Smooth muscle cell of the brain vasculature (primary cell): Measurements from ENCODE around the gene PRAC2.

ENCODE experiments used
- DNase-seq: peaks from one replicate; pipeline ENCODE4 v3.0.0-alpha.2; 2012; ENCODE audit warnings: low read depth, low spot score

The PRAC2 gene

DNA sequence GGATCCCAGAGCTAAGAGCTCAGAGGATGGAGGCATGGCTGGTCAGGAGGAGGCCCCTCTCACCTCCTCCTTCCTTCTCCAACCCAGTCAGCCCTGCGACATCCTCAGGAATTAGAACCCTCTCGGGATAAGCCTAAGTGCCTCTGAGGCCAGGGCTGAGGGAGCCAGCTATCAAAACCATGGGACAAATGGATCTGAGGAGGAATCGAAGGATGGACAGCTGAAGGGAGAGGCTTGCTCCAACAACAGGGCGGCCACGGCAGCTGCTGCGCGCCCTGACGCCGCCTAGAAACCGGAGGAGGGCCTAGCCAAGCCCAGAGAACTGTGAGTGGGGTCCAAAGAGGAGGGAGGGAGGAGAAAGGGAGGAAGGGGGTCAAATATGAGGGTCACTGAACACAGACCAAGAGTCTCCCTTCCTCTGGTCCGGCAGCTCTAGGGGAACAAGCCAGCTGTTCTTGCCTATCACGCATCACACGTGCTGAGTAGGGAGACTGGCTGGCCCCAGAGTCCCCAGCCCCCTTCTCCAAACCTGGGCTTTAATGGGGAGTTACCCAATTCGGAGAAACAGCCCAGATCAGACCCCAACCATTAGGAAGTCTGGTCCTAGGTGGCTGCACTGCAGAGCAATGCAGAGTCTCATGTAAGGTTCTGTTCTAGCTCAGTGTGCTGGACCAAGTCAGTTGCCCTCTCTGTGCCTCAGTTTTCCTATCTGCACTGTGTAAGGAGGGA is 11.5 kb downstream of the PRAC2 start:
- no peak for DNase-seq

DNA sequence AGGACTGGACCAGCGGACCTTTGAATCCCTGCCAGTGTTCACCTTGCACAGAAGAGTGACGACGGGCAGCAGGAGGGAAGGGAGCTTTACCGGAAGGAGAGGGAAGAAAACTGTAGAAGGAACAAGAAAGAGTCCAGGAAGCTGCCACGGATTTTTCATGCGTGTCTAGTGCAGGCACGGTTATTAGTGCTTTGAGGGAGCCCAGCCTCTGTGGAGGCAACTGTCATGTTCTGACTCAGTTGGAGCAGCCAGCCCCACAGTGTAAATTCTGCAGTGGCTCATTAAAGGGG is 12.0 kb downstream of the PRAC2 start:
- DNase-seq: no peak

DNA sequence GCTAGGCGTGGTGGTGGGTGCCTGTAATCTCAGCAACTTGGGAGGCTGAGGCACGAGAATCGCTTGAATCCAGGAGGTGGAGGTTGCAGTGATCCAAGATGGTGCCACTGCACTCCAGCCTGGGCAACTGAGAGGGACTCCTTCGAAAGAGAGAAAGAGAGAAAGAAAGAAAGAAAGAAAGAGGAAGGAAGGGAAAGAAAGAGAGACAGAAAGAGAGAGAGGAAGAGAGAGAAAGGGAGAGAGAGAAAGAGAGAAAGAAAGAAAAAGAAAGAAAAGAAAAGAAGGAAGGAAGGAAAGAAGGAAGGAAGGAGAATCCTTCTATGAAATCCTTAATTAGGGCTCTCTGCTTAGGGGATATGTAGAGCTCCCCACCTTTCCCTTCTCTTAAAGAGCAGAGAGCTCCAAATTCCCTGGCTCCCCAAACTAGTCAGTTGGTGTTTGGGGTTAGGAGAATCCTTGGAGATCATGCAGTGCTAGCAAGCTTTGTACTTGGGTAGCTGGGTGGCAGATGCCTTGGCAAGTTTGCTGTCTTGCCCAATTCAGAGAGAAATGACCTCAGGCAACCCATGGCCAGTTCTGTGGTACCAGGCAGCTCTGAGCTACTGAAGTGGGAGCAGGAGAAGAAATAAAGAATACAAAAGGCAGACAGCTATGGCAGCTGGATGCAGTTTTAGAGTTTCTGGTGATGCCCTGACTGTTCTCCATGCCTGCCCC is 14.5 kb downstream of the PRAC2 start:
- no peak for DNase-seq

DNA sequence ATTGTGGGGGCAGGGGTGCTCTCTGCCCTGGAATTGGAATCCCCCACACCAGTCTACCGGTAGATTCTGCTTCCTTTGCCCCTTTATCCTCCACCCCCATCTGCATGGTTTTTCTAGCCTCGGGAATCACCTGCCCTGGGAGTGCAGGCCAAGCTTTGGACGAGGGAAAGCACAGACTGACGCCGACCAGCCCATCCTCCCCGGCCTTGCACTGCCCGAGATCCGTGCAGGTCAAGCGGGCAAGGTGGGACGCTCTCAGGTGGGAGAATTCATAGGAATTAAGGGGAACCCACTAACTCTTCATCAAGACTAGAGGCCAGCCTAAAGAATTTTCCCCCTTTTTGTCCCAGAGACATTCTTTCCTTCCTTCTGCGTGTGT is 15.4 kb downstream of the PRAC2 start:
- DNase-seq: no peak

DNA sequence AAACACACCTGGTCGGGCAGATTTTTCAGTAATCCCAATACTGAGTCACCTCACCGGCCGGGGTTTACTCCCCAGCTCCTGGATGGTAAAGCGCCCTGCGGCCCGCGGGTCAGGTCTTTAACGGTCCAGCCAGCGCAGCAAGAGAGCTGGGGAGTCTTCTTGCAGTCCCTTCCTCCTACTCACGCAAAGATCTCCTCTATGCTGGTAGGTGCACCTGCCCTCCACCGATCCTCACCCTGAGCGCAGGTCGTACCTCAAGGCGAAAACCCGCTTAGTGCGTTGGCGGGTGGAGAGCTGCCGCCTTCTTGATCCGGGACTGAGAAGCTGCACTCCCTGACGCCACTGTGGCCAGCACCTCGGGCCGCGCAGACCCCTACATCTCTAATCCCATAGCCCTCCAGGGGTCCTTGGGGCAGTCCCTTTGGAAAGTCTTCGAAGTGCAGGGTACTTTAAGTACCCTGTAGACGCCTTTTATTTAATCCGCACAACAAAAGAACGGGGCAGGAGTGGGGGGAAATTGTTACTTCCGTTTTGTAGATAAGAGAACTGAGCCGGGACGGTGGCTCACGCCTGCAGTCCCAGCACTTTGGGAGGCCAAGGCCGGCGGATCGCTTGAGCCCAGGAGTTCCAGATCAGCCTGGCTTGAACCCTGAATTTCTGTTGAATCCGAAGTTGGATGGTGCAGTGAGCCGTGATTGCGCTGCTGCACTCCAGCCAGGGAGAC is 16.0 kb downstream of the PRAC2 start:
- DNase-seq: no peak

DNA sequence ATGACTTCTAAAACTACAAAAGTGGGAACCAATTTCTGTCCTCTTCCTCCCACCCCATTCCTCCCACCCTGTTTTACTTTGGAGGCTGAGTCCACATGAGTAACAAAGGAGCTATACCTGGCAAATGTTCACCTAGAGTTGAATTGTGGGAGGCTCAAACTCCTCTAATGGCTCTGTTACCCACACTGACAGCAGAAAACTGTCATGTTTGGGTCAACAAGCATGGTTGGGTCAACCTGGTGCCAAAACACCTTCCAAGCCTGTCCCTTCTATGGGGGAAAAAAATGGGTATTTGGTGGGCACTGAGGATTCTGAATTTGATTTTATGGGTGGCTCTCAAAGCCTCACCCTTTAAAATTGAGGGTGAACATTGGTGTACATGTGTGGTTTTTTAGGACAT is 17.6 kb downstream of the PRAC2 start:
- DNase-seq: no peak

DNA sequence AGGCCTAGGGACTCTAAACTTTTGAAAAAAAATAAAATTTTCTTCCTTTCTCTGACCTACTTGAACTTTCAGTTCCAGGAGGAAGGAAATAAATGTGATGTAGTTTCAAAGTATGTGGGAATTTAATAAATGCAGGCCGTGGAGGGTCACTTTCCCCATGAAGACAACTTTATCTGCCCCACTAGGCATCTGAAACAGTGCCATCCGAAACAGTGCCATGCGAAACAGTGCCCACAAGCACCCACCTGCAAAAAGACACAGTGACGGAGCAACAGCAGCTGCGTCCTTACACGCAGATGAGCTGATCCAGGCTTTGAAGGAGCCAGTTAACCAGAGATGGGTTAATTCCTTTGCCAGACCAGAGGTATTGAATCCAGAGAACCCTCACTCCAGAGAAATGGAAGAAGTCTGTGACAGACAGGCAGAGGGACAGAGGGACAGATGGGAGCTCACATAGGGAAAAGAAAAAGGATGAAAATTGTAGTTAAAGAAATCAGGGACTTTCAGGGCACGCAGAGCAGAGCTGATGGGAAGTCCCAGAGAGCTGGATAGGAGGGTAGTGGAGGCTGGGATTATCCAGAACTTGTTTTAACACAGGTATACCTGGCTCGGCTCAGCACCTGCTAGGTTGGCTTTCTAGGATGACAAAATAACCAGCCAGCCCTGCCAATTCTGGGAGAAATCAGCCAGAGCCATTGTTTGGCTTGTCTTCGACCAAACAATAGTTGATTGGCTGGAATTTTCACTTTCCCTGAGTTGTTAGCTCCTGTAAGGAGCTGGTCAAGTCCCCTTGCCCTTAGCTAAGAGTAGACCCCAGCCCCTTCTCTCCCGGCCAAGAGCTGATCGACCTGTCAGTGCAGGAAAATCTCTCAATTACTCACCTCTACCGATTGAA is 22.6 kb downstream of the PRAC2 start:
- DNase-seq: no peak

DNA sequence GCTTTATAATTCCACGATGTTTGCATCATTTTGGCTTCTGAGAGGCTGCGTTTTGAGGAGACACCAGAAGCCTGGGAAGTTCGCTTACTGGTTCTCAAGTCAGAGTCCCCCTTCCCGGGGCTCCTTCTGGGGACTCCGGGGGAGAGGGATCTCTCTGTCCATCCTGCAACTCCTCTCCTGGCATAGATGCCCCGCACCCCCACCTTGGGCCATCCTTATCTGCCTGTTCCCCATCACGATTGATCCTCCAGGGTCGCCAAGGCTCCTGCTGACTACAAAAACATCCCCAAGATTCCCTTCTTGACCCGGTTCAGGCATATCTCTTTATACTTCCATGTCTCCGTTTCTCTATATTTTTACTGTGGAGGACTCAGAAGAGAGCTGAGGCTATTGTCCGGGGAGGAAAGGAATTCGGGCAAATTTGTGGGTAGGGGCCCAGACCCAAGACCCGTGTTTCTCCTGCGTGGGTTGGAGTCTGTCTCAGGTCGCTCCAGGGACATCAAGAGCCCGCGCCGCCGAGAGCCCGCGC is 24.0 kb downstream of the PRAC2 start:
- no peak for DNase-seq

DNA sequence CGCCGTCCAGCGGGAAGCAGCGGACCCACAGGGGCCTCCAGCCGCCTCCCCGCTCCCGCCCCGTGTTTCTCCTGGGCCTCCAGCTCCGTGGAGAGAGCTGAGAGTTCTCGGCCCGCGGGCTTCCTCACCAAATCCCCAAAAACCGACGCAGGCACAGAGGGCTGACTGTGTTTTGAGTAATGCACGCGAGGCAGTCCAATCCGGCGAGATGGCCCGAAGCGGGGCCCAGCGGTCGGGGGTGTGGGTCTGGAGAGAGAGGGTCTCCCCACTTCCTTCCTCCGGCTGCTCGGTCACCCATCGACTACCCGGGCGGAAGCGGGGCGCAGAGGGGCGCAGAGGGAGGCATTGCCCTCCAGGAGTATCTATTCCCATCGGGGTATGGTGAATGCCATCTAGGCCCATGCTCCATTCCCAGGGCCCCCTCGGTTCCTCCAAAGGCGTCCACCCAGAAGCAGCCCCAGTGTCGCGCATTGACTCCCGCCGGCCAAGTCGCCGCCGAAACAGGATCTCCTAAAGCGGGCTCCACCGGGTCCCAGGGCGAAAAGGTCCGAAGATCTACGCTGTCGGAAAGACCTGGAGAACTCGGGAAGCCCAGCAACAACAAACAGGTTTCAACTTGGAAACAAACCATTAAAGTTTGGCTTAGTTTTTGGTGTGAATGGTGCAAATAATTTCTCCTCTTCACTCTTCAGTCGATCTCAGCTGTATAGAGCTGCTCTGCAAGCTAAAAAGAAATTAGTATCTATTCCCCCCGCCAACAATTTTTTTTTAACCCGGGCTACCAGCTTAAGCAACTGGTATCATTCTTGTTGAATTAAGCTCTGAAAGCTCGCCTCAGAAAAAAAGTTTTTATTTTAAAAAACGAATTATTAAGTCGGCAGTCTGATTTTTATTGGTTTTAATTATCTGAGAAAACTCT is 24.7 kb downstream of the PRAC2 start:
- no peak for DNase-seq

DNA sequence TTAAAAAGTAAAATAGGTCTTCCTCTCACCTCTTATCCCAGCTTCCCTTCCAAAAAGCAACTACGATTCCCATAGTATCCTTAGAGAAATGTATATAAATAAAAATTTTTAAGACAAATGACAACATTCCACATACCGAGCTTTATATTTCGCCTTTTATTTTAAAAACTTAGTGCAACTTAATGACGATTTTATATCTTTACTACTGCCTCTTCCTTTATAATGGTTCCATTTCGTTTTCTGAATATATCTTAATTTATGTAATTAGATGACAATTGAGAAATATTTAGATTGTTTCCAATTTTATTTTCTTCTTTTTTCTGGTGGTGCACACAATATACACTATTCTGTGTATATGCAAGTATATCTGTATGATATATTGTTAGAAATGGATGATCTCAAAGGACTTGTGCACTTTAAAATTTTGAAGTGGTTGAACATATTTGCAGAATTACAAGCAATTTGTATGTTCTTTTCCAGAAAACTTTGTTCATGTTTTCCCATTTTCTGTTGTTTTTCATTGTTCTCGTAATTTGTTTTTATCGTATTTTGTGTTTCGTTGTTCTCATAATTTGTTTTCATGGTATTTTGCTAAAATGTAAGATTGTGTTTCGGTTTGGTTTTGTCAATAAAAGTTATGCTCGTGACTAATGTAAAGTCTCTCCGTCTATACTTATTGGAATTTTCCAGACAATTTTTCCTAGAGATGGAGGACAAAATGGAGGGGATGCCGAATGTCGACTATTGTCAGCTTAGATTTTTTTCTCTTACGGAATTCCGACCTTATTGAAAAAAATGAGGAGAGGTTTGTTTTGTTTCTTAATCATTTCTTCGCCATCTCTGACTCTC is 26.0 kb downstream of the PRAC2 start:
- DNase-seq: no peak

DNA sequence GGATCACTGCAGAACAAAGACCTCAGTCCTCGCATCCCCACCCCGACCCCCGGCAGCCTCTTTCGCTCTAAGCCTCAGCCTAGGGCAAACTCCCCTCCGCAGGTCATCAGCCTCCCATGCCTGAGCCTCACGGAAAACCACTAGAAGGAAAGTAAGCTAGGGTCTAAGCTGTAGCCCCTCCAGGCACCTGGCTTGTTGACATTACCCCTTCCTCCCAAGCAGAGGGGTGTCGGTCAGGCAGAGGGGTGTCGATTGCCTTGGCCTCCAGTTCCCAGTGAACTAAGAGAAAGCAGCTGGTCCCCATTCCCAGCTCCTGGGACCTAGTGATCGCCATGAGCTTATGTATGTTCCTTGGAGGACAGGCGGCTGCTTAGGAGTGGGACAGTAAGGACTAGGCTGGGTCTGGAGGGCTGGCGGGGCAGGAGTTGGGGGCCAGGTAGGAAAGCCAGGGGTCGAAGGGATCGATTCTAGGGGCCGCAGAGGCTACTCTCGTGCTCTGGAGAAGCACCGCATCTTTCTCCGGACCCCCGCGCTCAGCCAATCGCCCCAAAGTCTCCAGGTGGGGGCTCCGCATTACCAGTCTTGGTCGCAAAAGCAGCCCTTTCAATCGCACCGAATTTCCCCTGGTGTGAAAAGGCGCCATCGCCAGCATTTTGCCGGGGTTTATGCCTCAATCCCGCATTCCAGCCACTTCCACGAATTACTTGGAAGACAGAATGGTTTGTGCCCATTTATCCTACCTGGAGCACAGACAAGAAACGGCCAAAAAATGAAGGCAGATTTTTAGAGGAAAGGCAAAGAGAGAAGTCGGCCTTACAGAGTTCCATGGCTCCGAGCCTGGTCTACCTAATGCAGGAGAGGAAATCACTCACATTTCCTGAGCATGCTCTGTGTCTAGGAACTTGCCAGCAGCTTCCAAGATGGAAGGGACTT is 26.9 kb downstream of the PRAC2 start:
- no peak for DNase-seq

DNA sequence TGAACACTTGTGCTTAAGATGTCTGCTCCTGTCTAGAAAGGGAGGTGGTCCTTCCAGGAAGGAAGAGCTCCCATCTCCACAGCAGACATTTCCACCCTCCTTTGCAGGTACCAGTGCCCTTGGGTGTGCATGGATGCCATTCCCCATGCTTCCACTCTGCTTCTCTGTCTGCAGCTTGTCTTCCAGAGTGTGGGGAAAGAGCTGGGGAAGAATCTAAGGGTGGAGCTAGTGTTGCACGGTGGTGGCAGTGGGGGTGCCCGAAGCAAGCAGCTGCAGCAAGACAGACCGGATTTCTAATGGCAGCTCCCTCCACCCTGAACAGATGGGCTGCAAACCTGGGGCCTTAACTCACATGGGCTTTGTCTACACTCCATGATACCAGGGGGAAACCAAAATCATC is 28.2 kb downstream of the PRAC2 start:
- DNase-seq: no peak

DNA sequence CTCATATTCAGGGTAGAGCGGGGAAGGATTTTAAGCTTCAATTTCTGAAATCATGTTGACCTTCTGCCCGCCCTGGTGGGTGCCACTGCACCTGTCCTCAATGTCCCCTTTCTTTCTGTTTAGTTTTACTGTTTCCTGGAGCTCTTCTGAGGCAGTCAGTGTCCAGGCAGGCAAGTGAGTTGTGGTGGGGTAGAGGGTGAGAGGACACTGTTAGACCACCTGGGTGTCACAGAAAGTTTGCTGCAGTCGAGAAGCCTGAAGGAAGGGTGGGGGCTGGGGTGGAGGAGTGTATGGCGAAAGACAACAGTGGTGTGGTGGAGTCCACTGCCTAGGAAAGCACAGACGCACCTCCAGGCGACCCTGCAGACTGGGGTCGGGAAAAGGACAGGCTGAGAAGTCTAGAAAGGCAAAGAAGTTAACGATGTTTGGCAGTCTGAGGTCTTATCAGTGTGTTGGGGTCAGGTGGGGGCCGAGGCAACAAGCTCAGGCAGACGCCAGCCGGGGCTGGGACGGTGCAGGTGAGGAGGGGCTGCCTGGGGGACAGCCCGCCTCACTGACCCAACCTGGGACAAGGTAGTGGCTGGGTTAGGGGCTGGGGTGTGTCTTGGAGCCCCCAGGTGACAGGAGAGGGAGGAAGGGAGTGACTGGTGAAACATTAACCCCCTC is 28.9 kb downstream of the PRAC2 start:
- DNase-seq: no peak

DNA sequence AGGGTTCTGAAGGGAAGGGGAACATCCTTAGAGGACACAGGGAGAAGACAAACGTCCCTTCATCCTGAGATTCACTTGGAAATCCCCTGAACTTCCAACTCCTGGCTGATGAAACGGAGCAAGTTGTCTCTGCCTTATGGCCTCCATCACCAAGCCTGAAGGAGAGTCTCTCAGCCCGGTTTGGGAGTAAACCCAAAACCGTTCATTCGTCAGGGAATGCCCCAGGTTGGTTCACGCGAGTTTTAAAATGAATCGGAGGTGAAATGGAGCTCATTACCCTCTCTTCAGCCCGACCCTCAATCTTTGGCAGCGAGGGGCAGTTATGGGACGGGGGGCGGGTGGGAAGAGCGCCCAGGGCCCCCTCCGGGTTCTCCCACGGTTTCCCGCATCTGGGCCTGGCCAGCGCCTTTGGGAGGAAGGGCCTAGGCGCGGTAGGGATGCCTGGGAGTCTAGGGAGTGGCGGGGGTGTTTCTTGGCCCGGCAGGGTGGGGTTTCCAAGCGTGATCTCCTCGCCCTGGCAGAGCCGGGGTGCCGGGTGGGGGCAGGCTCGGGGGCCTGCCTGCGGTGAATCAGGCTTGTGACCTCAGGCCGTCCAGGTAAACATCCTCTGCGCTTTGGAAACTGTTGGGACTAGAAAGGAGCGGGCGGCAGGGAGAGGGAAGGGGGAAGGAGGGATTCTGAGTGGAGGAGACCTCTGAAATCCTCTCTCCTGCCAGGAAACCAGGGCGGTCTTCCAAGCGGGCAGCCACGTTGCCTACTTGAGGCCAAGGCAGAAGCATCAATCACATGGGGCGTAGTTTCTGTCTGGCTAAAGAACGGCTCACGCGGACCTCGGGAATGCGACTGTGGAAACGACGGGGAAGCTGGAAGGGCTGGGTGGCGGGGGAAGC is 29.7 kb downstream of the PRAC2 start:
- no peak for DNase-seq

DNA sequence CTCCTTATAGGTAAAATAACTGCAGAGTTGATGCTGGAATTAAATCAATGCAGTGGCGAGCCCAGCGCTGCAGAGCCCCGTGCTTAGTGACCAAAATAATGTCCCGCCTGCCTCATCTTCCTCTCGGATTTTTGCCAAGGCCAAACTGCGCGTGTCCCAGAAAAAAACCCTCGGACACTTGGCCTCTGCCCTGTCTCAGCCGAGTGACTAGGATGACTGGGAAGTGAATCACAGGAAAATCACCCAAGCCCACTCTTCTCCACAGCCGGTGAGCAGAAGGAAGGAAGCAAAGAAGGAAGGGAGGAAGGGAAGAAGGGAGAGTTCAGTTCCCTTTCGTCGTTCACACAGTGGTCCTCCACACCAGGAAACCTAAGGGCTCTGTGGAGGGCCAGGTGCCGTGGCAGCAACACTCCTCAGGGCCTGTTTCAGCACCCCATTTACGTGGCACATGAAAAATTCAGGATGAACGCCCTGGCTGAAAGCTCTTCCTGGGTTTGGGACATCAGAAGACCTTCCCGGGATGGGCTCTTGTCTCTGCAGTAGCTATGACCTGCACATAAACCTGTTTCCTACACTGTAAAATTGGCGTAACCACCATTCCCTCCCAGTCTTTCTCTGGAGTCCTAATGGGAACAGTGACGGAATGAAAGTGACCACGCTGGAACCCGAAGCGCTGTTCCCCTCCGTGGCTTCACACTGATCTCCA is 31.0 kb downstream of the PRAC2 start:
- DNase-seq: no peak

DNA sequence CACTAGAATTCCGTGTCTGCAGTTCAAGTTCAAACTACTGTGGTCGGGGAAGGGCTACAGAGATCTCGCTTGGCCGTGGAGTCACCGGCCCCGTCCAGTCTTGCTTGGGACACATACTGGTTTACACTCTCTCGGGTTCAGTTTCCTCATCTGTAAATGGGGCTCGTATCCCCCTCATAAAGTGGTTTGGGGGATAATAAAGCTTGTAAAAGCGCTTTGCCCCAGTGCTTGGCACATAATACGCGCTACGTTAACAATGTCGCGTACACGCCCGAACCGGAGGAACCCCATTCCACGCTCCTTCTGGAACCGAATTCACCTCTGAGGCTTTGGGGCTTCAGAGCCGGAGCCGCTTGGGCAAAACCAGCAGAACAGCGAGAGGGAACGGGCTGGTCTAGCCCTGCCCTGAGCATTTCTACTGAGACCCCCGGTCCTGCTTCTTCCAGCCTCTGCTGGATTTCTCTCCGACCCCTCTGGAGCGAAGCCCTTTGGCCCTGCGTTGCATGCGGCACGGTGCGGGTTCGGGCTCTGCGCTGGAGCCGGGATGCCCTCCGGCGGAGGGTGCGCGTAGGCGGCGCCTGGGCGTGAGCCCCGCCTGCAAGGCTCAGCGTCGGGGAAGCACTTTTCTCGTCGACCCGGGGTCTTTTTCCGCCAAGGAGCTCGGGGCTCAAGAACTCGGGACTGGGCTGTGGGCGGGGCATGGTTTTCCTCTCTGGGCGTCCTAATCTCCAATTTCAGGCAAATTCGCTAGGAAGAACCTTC is 31.7 kb downstream of the PRAC2 start:
- no peak for DNase-seq
